ENCODE results near the gene SSU72.

GRCh38 chr1:1596493-1597274, 22.0 kb upstream of the SSU72 start:
- TF ChIP-seq POLR2A (IDR thresholded peaks at IDR 0.05) (no peak), CTCF (IDR thresholded peaks at IDR 0.05) (no peak)

Measured in esophagus squamous epithelium (tissue), 4 donors.